EH (cell line): Measurements from ENCODE around the gene GNB1L.

Experiments used
- DNase-seq: peaks from one replicate; pipeline ENCODE4 v3.0.0-alpha.2; 2015; ENCODE audit warnings: low read depth

The GNB1L gene

GRCh38 chr22:19823191-19823901 is 31.3 kb downstream of the GNB1L start:
- no peak for DNase-seq

DNA sequence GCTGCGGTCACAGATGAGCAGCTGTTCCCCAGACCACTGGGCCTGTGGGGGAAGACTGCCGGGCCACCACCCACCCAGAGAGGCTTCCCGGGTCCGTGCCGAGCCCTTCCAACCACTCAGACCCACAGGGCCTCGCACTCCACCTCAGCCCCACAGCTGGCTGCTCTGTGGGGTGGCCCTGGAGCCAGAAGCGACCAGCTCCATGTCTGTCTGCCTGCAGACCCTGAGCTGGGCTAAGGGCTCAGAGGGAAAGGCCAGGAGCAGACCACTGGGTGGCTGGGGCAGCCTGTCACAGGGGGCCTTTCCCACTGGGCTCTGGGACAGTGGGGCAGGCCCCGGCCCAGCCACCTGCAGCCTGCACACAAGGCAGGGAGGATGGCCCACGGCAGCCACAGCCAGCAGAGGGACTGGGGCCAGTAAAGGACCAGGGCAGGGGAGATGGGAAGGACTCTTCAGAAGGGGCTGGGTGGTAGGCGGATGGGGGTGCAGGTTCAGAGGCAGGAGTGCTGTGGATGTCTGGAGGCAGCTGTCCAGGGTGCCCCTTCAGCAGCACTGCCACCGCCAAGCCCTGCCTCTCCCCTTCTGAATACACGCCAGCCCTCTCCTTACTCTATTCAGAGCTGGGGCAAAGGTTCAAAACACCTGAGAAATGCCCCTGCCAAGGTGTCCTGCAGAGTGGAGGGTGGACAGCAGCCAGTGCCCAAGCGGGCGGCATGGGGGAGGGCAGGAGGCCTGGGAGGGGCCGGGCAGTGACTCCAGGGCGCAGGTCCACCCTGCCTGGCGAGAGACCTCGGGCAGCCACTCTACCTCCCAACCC is 32.2 kb downstream of the GNB1L start:
- no peak for DNase-seq

DNA sequence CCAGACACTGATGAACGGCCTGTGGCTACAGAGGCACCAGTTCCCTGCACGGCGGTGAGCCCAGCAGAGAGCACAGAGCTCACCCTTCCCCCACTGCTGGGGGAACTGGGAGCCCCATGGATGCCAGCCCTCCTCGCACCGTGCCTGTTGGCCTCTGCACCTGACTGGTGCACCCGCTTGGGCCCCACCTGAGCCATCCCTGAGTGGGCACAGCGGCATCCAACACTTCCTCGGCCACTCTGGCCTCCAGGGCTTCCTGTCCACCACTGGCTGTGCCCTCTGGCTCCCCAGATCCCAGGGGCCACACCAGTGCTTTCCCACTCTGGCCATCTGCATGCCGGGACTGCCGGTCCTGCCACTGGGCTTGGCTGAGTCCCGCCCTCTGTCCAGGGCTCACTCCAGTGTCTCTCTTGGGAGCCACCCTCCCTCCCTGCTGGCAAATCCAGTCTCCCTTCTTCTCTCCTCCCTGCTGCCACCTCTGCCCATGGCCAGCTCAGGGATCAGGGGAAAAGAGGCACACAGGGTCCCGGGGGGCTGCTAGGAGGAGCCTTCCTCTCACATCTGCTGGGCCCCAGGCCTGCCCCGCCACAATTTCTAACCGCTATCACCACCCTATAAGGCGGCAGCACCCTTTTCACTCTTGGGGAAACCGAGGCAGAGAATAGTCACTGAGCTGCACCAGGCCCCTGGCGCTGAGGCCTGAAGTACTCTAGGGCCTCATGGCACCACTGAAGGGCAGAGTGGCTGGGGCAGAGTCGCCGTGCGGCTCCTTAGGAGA is 33.0 kb downstream of the GNB1L start:
- no peak for DNase-seq

- no peak for DNase-seq
Observed at GRCh38 chr22:19820880-19821522, 33.7 kb downstream of the GNB1L start.

DNA sequence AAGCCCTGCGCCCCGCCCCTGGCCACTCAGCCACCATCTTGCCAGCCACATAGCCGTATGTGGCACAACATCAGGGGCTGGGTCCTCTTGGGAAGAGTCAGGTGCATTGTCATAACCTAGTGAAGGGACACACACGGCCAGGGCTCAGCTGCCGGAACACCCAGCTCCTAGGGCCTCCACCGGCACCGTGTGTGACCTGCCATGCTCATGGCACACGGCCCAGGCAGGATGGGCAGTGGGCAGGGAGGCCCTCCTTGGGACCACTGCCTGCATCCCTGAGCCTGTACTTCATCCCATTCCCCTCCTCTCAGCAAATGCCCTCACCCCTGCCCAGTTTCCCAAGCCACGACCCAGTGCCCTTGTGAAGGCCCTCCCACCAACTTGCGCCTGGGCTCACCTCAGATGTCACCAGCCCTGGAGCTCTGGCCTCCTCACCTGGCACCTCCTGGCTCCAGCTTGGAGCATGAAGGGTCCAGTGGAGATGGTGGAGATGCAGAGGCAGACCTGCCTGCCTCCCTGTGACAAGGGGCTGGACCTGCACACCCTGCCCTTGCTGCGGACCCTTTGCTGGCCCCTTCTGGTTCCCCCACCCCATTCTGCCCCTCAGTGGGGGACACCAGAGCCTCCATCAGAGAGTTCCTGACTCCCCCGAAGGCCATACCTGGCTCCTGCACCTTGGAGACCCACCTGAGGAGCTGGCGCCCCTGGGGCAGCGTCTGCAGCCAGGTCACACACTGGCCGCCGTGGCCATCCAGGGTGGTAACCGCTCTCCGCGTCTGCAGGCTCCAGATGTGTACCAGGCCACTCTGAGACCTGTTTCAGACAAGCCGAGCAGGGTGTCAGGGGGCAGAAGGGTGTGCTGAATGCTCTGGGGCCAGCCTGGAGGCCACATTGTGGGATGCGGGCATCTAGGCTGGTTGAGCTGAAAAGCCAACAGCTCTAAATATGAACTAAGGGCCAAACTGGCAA is 34.5 kb downstream of the GNB1L start:
- DNase-seq: no peak

- DNase-seq: no peak
Observed at GRCh38 chr22:19819208-19819910, 35.3 kb downstream of the GNB1L start.

GRCh38 chr22:19818324-19819207 is 36.1 kb downstream of the GNB1L start:
- DNase-seq: no peak

DNA sequence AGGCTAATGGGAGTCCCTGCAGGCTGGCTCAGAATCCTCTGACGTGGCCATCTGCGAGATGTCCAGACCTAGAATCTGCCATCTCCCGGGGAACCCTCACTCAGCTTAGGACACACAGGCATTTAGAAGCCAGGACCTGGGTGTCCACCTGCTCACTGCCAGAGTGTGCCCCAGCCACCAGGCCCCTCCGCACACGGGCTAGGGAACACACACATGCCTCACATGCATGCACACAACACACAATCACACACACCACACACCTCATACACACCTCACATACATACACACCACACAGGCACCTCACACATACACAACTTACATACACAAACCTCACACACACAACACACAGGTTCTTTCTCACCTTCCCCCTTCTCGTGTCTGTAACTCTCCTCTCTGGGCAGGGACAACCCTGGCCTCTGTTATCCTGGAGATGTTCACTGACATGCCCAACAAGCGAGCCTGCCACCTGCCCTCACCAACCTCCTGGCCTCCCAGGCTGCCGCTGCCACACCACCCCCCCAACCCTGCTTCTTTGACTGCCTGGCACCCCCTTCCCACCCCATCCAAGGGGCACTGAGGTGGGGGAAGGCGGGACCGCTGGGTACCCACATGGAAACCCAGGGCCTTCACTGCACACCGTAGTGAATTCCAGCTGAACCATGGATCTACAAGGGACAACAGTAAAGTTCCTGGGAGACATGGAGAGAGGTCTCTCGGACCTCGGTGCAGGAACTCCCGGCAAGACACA is 38.1 kb downstream of the GNB1L start:
- DNase-seq: no peak

- DNase-seq: no peak
Observed at GRCh38 chr22:19815823-19816290, 38.8 kb downstream of the GNB1L start.

- DNase-seq: no peak
Observed at GRCh38 chr22:19815093-19815822, 39.4 kb downstream of the GNB1L start.

- DNase-seq: no peak
Observed at GRCh38 chr22:19814428-19814827, 40.2 kb downstream of the GNB1L start.

DNA sequence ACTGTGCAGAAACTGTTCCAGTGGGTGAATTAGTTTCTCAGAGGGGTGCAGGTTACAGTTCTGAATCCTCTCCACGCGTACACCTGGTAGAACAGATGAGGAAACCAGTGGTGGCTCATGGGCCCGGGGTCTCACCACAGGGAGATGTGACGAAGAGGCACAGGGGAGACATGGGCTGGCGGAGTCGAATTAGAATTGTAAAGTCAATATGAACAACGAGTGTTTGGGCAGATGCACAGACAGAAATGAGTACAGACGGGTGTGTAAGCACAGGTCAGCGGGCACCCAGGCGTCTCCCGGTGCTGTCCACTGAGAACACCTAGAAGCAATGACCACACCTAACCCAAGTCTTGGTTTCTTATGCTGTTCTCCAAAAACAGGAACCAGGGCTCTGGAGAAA is 41.8 kb downstream of the GNB1L start:
- no peak for DNase-seq

DNA sequence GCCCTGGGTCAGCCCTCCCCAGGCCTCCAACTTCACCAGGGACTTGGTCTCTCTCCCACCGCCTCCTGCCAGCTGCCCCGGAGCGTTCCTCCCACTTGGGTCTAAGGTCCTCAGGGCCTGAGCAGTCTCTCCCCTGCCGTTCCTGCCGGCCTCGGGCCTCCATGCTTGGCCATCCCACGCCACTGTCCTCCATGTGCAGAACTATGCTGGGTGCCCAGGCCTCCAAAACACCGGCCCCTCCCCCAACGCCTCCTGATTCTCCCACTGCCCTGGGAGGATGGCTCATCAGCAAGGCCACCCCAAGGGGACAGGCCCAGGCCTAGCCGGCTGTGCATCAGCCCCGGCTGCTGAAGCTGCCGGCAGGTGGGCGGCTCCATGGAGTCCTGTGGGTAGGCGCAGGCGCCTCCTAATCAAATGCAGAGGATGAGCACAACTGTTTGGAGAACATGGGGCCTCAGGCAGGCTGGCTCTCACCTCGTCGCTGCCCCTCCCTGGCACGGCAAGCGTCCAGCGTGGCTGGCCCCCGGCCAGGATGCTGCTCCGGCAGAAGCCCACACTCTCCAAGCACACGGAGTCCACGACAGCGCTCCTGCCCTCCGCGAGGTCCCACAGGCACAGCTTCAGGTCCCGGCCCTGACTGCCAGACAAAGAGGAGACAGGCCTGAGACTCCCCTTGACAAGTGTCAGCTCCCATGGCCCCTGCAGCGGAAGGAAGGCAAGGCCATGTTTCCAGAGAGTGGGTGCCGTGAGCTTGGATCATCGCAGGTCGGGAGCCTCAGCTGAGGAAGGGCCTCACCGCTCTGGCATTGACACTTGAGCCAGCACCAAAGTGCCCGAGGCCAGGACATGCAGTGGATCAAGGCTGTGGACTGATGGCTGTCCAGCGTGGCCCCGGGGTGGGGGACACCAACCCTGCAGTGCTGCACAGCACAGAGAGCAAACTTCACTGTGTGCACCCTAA is 42.6 kb downstream of the GNB1L start:
- no peak for DNase-seq

DNA sequence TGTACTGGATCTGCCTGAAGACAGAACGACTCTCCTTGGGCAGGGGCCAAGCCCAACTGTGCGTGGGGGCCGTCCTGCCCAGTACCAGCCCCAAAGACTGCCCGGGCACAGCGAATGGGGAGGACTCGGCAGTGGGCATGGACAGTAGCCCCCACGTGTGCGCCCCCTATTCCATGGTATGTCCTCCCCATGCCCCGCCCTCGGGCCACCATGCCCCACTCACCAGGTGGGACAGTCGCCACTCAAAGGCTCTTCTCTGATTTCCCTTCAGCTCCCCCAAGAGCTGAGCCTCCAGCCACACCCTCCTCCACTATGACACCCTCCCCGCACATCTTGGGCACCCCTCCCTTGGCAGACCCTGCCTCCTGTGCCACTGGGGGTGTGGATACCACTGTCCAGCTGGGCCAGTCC is 43.5 kb downstream of the GNB1L start:
- no peak for DNase-seq

DNA sequence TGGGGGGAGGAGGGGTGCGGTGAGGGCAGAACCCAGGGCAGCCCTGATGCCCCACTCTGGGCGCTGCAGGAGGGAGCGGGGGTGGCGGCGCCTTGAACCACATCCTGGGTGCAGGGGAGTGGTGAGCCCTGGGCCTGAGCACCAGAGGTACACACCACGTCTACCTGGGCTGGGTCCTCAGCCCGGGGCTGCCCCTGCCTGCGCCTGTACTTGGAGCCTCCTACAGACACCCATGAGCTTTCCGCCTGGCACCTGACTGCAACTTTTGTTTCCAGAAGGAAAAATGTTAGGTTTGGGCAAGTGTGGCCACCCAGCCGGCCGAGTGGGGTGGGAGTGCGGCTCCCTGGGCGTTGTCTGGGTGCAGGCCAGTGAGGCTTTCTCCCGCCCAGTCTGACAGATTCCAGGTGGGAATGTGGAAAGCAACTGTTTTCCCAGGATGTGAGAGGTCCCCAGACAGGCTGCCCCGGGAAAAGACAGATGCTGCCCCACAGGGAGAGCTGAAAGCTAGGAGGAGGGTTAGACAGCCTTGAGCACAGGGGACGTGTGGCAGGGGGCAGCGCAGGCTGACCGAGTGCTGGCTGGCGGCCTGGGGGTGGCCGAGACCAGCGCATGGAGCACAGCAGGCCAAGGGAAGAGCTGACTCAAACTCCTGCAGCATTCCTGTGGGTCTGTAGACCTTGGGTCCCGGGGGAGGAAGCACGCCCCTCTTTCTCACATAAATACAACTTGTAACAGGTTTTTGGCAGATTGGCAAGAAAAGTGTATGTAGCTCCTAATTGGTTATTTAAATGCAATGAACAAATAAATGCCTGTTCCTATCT is 44.1 kb downstream of the GNB1L start:
- DNase-seq: peak; percentile 82

- DNase-seq: no peak
Observed at GRCh38 chr22:19809741-19810140, 44.9 kb downstream of the GNB1L start.
